ENCODE results near the gene MLPH. TPM values are rescaled to one million over a fixed set of nuclear protein-coding genes. Genes with fewer than 3 reads are reported as not detected.

MLPH gene
- total RNA-seq, 6 experiments from 2014 or later: 20.8 to 52.8 (median 35.1) TPM

DNA sequence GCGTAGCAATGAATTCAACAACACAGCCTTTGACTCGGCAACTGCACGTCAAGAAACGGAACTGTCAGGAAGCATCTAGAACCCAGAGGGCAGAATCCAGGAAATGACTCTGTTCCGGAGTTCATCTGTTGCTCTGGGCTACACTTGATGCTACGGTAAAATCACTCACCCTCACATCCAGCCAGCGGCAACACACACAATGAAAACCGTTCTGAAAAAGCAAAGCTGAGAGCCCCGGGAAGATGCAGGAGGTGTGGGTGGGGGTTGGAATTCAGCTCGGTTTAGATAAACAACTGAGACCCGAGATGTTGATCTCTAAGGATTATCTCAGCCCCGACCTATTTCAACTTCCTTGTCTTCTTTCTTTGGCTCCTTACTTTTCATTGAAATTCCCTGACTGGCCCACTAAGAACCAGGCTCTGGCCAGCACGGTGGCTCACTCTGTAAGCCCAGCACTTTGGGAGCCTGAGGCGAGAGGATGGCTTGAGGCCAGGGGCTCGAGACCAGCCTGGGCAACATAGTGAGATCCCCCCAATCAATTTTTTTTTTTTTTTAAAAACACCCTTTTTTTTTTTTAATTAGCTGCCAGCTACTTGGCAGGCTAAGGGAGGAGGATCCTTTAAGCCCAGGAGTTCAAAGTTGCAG, 116.8 kb downstream of the MLPH start:
- ATAC-seq (peak; percentile 49 to 72 (median 68)), DNase-seq (peak in 1 of 3 donors; percentile 71)
- Histone ChIP-seq H3K4me1 (peaks cover 0 to 16% (median 6%) of the 10 kb centered on the region in 4 donors), H3K4me3 (no peak overlapping the region), H3K27me3 (no peaks in the 10 kb centered on the region), H3K27ac (peak overlapping the region in 1 of 3 donors; percentile 24), H3K9me3 (no peaks in the 10 kb centered on the region), H3K36me3 (no peaks in the 10 kb centered on the region)
- 25% methylated on average over 15 of the region's 15 CpGs for WGBS (ENCODE audit: insufficient coverage, low coverage, low lambda C conversion rate, missing lambda C conversion rate)
- intact Hi-C loops (cut with DNase I): no loop called here
- peak; percentile 49 for TF ChIP-seq POLR2A (IDR thresholded peaks at IDR 0.05)
- TF ChIP-seq, protein P1, sequence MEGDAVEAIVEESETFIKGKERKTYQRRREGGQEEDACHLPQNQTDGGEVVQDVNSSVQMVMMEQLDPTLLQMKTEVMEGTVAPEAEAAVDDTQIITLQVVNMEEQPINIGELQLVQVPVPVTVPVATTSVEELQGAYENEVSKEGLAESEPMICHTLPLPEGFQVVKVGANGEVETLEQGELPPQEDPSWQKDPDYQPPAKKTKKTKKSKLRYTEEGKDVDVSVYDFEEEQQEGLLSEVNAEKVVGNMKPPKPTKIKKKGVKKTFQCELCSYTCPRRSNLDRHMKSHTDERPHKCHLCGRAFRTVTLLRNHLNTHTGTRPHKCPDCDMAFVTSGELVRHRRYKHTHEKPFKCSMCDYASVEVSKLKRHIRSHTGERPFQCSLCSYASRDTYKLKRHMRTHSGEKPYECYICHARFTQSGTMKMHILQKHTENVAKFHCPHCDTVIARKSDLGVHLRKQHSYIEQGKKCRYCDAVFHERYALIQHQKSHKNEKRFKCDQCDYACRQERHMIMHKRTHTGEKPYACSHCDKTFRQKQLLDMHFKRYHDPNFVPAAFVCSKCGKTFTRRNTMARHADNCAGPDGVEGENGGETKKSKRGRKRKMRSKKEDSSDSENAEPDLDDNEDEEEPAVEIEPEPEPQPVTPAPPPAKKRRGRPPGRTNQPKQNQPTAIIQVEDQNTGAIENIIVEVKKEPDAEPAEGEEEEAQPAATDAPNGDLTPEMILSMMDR (IDR thresholded peaks at IDR 0.05): no peak

DNA sequence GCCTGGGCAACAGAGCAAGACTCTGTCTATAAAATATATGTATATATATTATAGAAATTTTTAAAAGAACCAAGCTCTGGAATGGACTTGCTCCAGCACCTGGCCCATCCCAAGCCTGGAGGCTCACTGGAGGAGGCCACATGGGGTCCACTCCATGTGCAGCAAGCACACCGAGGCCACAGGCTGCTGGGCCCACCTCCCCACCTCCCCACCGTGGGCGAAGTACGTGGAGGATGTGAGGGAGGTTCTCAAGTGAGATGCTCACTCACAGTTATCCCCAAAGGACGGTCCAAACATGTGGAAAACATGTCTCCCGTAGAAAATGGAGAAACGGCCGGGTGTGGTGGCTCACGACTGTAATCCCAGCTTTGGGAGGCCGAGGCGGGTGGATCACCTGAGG, 117.3 kb downstream of the MLPH start:
- no peak for TF ChIP-seq POLR2A (IDR thresholded peaks at IDR 0.05)
- TF ChIP-seq, protein P1 (IDR thresholded peaks at IDR 0.05): no peak
- WGBS (ENCODE audit: insufficient coverage, low coverage, low lambda C conversion rate, missing lambda C conversion rate): 82% methylated on average over 11 of the region's 11 CpGs
- no peaks in the 10 kb centered on the region for H3K9me3 ChIP-seq
- H3K27me3 ChIP-seq: no peaks in the 10 kb centered on the region
- no peak overlapping the region for H3K4me3 ChIP-seq
- intact Hi-C loops (cut with DNase I): no loop called here
- peak overlapping the region in 1 of 3 donors; percentile 24 for H3K27ac ChIP-seq
- ATAC-seq (no peak), DNase-seq (no peak)
- peaks cover 0 to 14% (median 6%) of the 10 kb centered on the region in 4 donors for H3K4me1 ChIP-seq
- H3K36me3 ChIP-seq: no peaks in the 10 kb centered on the region

Small RNA genes within 50 kb of the gene (microRNA-seq; reads per million reads assigned to microRNA genes)
- 0 reads per million in 2 donors for gene MIR6811

Small RNA genes within 50 kb of the gene (small RNA-seq; reads per million reads assigned to genes)
- gene MIR6811: 0 reads per million in 2 experiments
- 0 reads per million in 2 experiments for gene RNU6-1140P

Other genes starting within 250 kb of the MLPH start
- 10 to 100 TPM in 3 of 6 experiments, 1 to 10 TPM in 3; 4.5 to 21.1 (median 8.8) TPM for gene COL6A3, start 73.1 kb upstream of the MLPH start, total RNA-seq
- not detected for gene PRLH, start 79.3 kb downstream of the MLPH start, total RNA-seq
- gene RAB17, start 103.5 kb downstream of the MLPH start, total RNA-seq: 100 to 1,000 TPM in 2 of 6 experiments, 10 to 100 TPM in 4; 57.5 to 129 (median 77.9) TPM
- 10 to 100 TPM; 29.4 to 56.3 (median 49.7) TPM for gene LRRFIP1, start 140.3 kb downstream of the MLPH start, total RNA-seq